ENCODE data around the gene EPN3.

Gene EPN3

GRCh38 chr17:50498021-50498874, 34.3 kb upstream of the EPN3 start:
- no peak for DNase-seq
- no peaks in the 10 kb centered on the region for H3K27me3 ChIP-seq (ENCODE audit: insufficient read depth, low read length, poor library complexity)
- no peak overlapping the region for H2BK15ac ChIP-seq (replicated peaks; ENCODE audit: low read depth)
- no peak overlapping the region for H2BK120ac ChIP-seq (ENCODE audit: low read depth, low read length)
- no peak overlapping the region for H3K56ac ChIP-seq (ENCODE audit: low read length)
- no peak overlapping the region for H4K8ac ChIP-seq (ENCODE audit: low read depth, low read length)
- H3K27ac ChIP-seq (ENCODE audit: low read depth, low read length), result no peak overlapping the region
- no CpG with 5 or more reads among the region's 7 CpGs for WGBS (ENCODE audit: extremely low coverage, insufficient coverage, low lambda C conversion rate)
- no peak overlapping the region for H3K23ac ChIP-seq (ENCODE audit: low read length)
- no peaks in the 10 kb centered on the region for H3K79me1 ChIP-seq (ENCODE audit: low read length)
- no peak overlapping the region for H3K9ac ChIP-seq (ENCODE audit: low read length)
- H4K5ac ChIP-seq (ENCODE audit: low read length), result no peak overlapping the region
- no peaks in the 10 kb centered on the region for H3K79me2 ChIP-seq (ENCODE audit: control insufficient read depth, insufficient read depth, low read length)
- no peaks in the 10 kb centered on the region for H3K36me3 ChIP-seq (ENCODE audit: control insufficient read depth, insufficient read depth, low read length)
- H3K4me3 ChIP-seq (ENCODE audit: low read length), result no peak overlapping the region
- no peak overlapping the region for H3K18ac ChIP-seq (ENCODE audit: low read length)
- H3K4ac ChIP-seq (ENCODE audit: low read depth, low read length), result no peak overlapping the region
- H2BK5ac ChIP-seq (ENCODE audit: low read length), result no peak overlapping the region
- H2AK5ac ChIP-seq (ENCODE audit: low read length), result no peak overlapping the region
- H3K4me2 ChIP-seq (ENCODE audit: low read length), result no peak overlapping the region
- no peaks in the 10 kb centered on the region for H3K4me1 ChIP-seq (ENCODE audit: control insufficient read depth, low read depth, low read length)

- no peak for DNase-seq
- no peaks in the 10 kb centered on the region for H3K79me1 ChIP-seq (ENCODE audit: low read length)
- H3K9ac ChIP-seq (ENCODE audit: low read length), result no peak overlapping the region
- no peaks in the 10 kb centered on the region for H3K4me1 ChIP-seq (ENCODE audit: control insufficient read depth, low read depth, low read length)
- no peak overlapping the region for H2BK120ac ChIP-seq (ENCODE audit: low read depth, low read length)
- no peak overlapping the region for H3K23ac ChIP-seq (ENCODE audit: low read length)
- H3K27ac ChIP-seq (ENCODE audit: low read depth, low read length), result no peak overlapping the region
- H3K79me2 ChIP-seq (ENCODE audit: control insufficient read depth, insufficient read depth, low read length), result no peaks in the 10 kb centered on the region
- H3K4ac ChIP-seq (ENCODE audit: low read depth, low read length), result no peak overlapping the region
- H3K18ac ChIP-seq (ENCODE audit: low read length), result no peak overlapping the region
- no peaks in the 10 kb centered on the region for H3K36me3 ChIP-seq (ENCODE audit: control insufficient read depth, insufficient read depth, low read length)
- no peak overlapping the region for H2BK5ac ChIP-seq (ENCODE audit: low read length)
- H3K4me3 ChIP-seq (ENCODE audit: low read length), result no peak overlapping the region
- H3K56ac ChIP-seq (ENCODE audit: low read length), result no peak overlapping the region
- no peak overlapping the region for H4K5ac ChIP-seq (ENCODE audit: low read length)
- H2AK5ac ChIP-seq (ENCODE audit: low read length), result no peak overlapping the region
- no peaks in the 10 kb centered on the region for H3K27me3 ChIP-seq (ENCODE audit: insufficient read depth, low read length, poor library complexity)
- H2BK15ac ChIP-seq (replicated peaks; ENCODE audit: low read depth), result no peak overlapping the region
- H3K4me2 ChIP-seq (ENCODE audit: low read length), result no peak overlapping the region
- no peak overlapping the region for H4K8ac ChIP-seq (ENCODE audit: low read depth, low read length)
Observed at GRCh38 chr17:50499270-50499669, 33.3 kb upstream of the EPN3 start.

GRCh38 chr17:50499721-50500120, 32.8 kb upstream of the EPN3 start:
- Histone ChIP-seq H3K4me3 (ENCODE audit: low read length) (no peak overlapping the region), H4K5ac (ENCODE audit: low read length) (no peak overlapping the region), H3K4me2 (ENCODE audit: low read length) (no peak overlapping the region), H3K18ac (ENCODE audit: low read length) (no peak overlapping the region), H3K4me1 (ENCODE audit: control insufficient read depth, low read depth, low read length) (no peaks in the 10 kb centered on the region), H3K27ac (ENCODE audit: low read depth, low read length) (no peak overlapping the region), H2BK120ac (ENCODE audit: low read depth, low read length) (no peak overlapping the region), H3K27me3 (ENCODE audit: insufficient read depth, low read length, poor library complexity) (no peaks in the 10 kb centered on the region), H3K56ac (ENCODE audit: low read length) (no peak overlapping the region), H3K9ac (ENCODE audit: low read length) (no peak overlapping the region), H3K23ac (ENCODE audit: low read length) (no peak overlapping the region), H2AK5ac (ENCODE audit: low read length) (no peak overlapping the region), H3K79me2 (ENCODE audit: control insufficient read depth, insufficient read depth, low read length) (no peaks in the 10 kb centered on the region), H3K79me1 (ENCODE audit: low read length) (no peaks in the 10 kb centered on the region), H2BK15ac (replicated peaks; ENCODE audit: low read depth) (no peak overlapping the region), H3K4ac (ENCODE audit: low read depth, low read length) (no peak overlapping the region), H3K36me3 (ENCODE audit: control insufficient read depth, insufficient read depth, low read length) (no peaks in the 10 kb centered on the region), H4K8ac (ENCODE audit: low read depth, low read length) (no peak overlapping the region), H2BK5ac (ENCODE audit: low read length) (no peak overlapping the region)
- no CpG with 5 or more reads among the region's 2 CpGs for WGBS (ENCODE audit: extremely low coverage, insufficient coverage, low lambda C conversion rate)
- DNase-seq, result no peak

- H3K4me2 ChIP-seq (ENCODE audit: low read length), result no peak overlapping the region
- H3K27me3 ChIP-seq (ENCODE audit: insufficient read depth, low read length, poor library complexity), result no peaks in the 10 kb centered on the region
- no peak overlapping the region for H2BK5ac ChIP-seq (ENCODE audit: low read length)
- no peak overlapping the region for H4K5ac ChIP-seq (ENCODE audit: low read length)
- H3K23ac ChIP-seq (ENCODE audit: low read length), result no peak overlapping the region
- H3K4me3 ChIP-seq (ENCODE audit: low read length), result no peak overlapping the region
- H3K4me1 ChIP-seq (ENCODE audit: control insufficient read depth, low read depth, low read length), result no peaks in the 10 kb centered on the region
- no peak overlapping the region for H3K9ac ChIP-seq (ENCODE audit: low read length)
- peak; percentile 35 for DNase-seq
- no peaks in the 10 kb centered on the region for H3K79me2 ChIP-seq (ENCODE audit: control insufficient read depth, insufficient read depth, low read length)
- no peaks in the 10 kb centered on the region for H3K79me1 ChIP-seq (ENCODE audit: low read length)
- H3K4ac ChIP-seq (ENCODE audit: low read depth, low read length), result no peak overlapping the region
- no peak overlapping the region for H2AK5ac ChIP-seq (ENCODE audit: low read length)
- H4K8ac ChIP-seq (ENCODE audit: low read depth, low read length), result no peak overlapping the region
- 100% methylated on average over 1 of the region's 5 CpGs for WGBS (ENCODE audit: extremely low coverage, insufficient coverage, low lambda C conversion rate)
- H3K27ac ChIP-seq (ENCODE audit: low read depth, low read length), result no peak overlapping the region
- H3K36me3 ChIP-seq (ENCODE audit: control insufficient read depth, insufficient read depth, low read length), result no peaks in the 10 kb centered on the region
- H2BK15ac ChIP-seq (replicated peaks; ENCODE audit: low read depth), result no peak overlapping the region
- H3K18ac ChIP-seq (ENCODE audit: low read length), result no peak overlapping the region
- H2BK120ac ChIP-seq (ENCODE audit: low read depth, low read length), result no peak overlapping the region
- no peak overlapping the region for H3K56ac ChIP-seq (ENCODE audit: low read length)
Observed at GRCh38 chr17:50501054-50501453, 31.5 kb upstream of the EPN3 start.

GRCh38 chr17:50502301-50502990, 30.1 kb upstream of the EPN3 start:
- Histone ChIP-seq H3K27me3 (ENCODE audit: insufficient read depth, low read length, poor library complexity) (no peaks in the 10 kb centered on the region), H3K36me3 (ENCODE audit: control insufficient read depth, insufficient read depth, low read length) (no peaks in the 10 kb centered on the region), H3K4me2 (ENCODE audit: low read length) (no peak overlapping the region), H2BK120ac (ENCODE audit: low read depth, low read length) (no peak overlapping the region), H3K27ac (ENCODE audit: low read depth, low read length) (no peak overlapping the region), H4K5ac (ENCODE audit: low read length) (no peak overlapping the region), H3K18ac (ENCODE audit: low read length) (no peak overlapping the region), H2BK5ac (ENCODE audit: low read length) (no peak overlapping the region), H3K79me2 (ENCODE audit: control insufficient read depth, insufficient read depth, low read length) (no peaks in the 10 kb centered on the region), H3K9ac (ENCODE audit: low read length) (no peak overlapping the region), H3K23ac (ENCODE audit: low read length) (no peak overlapping the region), H3K4ac (ENCODE audit: low read depth, low read length) (no peak overlapping the region), H4K8ac (ENCODE audit: low read depth, low read length) (no peak overlapping the region), H3K79me1 (ENCODE audit: low read length) (no peaks in the 10 kb centered on the region), H2BK15ac (replicated peaks; ENCODE audit: low read depth) (no peak overlapping the region), H3K4me1 (ENCODE audit: control insufficient read depth, low read depth, low read length) (no peaks in the 10 kb centered on the region), H2AK5ac (ENCODE audit: low read length) (no peak overlapping the region), H3K4me3 (ENCODE audit: low read length) (no peak overlapping the region), H3K56ac (ENCODE audit: low read length) (no peak overlapping the region)
- WGBS (ENCODE audit: extremely low coverage, insufficient coverage, low lambda C conversion rate), result no CpG with 5 or more reads among the region's 9 CpGs
- no peak for DNase-seq
